Esophagus muscularis mucosa (tissue), 4 donors: ENCODE data around the gene CAPN9.

ENCODE experiments used
- EP300 ChIP-seq: sonication (generic); formaldehyde crosslinking; IDR thresholded peaks from one replicate; pipeline ENCODE4 v1.6.1; 2017; ENCODE audit warnings: antibody characterized with exemption
- POLR2A ChIP-seq: fragments of 450-650 bp; IDR thresholded peaks from one replicate; pipeline ENCODE4 v1.6.1; 2017; ENCODE audit warnings: antibody characterized with exemption, moderate library complexity, mild to moderate bottlenecking, low read depth
- POLR2AphosphoS5 ChIP-seq, 2 donors: sonication (generic); formaldehyde crosslinking; IDR thresholded peaks; one replicate each; pipeline ENCODE4 v1.6.1; 2017; ENCODE audit warnings: antibody characterized with exemption in 2 of 2
- TF ChIP-seq, protein P1 (sequence below), 3 experiments: fragments of 200-600 bp in 2 of 3; fragments of 450-650 bp in 1 of 3; sonication (generic) in 2 of 3; IDR thresholded peaks; one replicate each; pipeline ENCODE4 v1.5.1; 2017 to 2019; ENCODE audit warnings: antibody characterized with exemption in 3 of 3, mild to moderate bottlenecking in 2 of 3, moderate library complexity in 1 of 3

DNA sequence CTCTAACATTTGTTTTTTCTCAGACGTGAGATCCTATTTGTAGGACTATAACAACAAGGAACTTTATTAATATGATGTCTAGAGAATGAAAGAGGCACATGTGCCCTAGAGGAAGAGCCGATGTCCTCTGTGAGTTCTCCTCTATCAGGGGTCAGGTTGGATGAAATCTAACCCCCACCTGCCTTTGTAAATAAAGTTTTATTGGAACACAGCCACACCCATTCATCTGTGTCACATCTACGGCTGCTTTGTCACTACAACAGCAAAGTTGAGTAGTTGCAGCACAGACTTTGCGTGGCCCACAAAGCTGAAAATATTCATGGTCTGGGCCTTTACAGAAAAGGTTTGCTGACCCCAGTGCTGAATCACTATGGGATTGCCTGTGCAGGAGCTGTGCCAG lies 571 bp upstream of the CAPN9 start:
- TF ChIP-seq, protein P1, sequence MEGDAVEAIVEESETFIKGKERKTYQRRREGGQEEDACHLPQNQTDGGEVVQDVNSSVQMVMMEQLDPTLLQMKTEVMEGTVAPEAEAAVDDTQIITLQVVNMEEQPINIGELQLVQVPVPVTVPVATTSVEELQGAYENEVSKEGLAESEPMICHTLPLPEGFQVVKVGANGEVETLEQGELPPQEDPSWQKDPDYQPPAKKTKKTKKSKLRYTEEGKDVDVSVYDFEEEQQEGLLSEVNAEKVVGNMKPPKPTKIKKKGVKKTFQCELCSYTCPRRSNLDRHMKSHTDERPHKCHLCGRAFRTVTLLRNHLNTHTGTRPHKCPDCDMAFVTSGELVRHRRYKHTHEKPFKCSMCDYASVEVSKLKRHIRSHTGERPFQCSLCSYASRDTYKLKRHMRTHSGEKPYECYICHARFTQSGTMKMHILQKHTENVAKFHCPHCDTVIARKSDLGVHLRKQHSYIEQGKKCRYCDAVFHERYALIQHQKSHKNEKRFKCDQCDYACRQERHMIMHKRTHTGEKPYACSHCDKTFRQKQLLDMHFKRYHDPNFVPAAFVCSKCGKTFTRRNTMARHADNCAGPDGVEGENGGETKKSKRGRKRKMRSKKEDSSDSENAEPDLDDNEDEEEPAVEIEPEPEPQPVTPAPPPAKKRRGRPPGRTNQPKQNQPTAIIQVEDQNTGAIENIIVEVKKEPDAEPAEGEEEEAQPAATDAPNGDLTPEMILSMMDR (IDR thresholded peaks at IDR 0.05): no peak
- TF ChIP-seq POLR2AphosphoS5 (IDR thresholded peaks at IDR 0.05) (no peak), POLR2A (no peak), EP300 (no peak)
